HepG2 (cell line): ENCODE data around the gene USP30. TPM values are rescaled to one million over a fixed set of nuclear protein-coding genes. Genes with fewer than 3 reads are reported as not detected.
A peak's percentile ranks its signal among the peaks of the same experiment; 100 is the strongest.

Experiments used
- ATF7-NPFF ChIP-seq: sonication (generic); formaldehyde crosslinking; IDR thresholded peaks from 2 replicates; pipeline ENCODE4 v1.8.1; 2023; ENCODE audit warnings: mild to moderate bottlenecking, low read depth, missing genetic modification reagents, moderate library complexity
- BCLAF1 ChIP-seq: fragments of 450-650 bp; IDR thresholded peaks from 2 replicates; pipeline ENCODE4 v1.6.1; 2017; ENCODE audit warnings: mild to moderate bottlenecking
- CHD2 ChIP-seq: IDR thresholded peaks from 2 replicates; pipeline ENCODE4 v1.6.1; 2011; ENCODE audit warnings: low read depth, low read length, improper control_type of control experiment
- DNMT3B ChIP-seq: conservative IDR thresholded peaks from 2 replicates; pipeline ENCODE4 v1.6.1; 2016; ENCODE audit warnings: missing biosample characterization, control low read depth
- KDM5B ChIP-seq: sonication (generic); formaldehyde crosslinking; IDR thresholded peaks from 2 replicates; pipeline ENCODE4 v1.4.0; 2020; ENCODE audit warnings: missing genetic modification reagents, mild to moderate bottlenecking, borderline replicate concordance
- KLF16 ChIP-seq, 2 experiments: sonication (generic) in 1 of 2; formaldehyde crosslinking in 1 of 2; IDR thresholded peaks; 2 replicates each; pipeline versions ENCODE4 v1.6.1 to v1.8.0; 2016 to 2023; ENCODE audit warnings: missing genetic modification reagents in 2 of 2, missing compliant biosample characterization in 1 of 2
- MED1 ChIP-seq: sonication (generic); formaldehyde crosslinking; IDR thresholded peaks from 2 replicates; pipeline ENCODE4 v1.4.0; 2020; ENCODE audit warnings: missing genetic modification reagents
- MXD3 ChIP-seq: IDR thresholded peaks from 2 replicates; pipeline ENCODE4 v1.6.1; 2016; ENCODE audit warnings: mild to moderate bottlenecking, missing biosample characterization, missing genetic modification reagents
- NFE2L1 ChIP-seq: sonication (generic); formaldehyde crosslinking; IDR thresholded peaks from 2 replicates; pipeline ENCODE4 v1.4.0; 2020; ENCODE audit warnings: missing genetic modification reagents, mild to moderate bottlenecking, borderline replicate concordance
- PHF20 ChIP-seq: sonication (generic); formaldehyde crosslinking; IDR thresholded peaks from 2 replicates; pipeline ENCODE4 v1.5.0; 2020; ENCODE audit warnings: mild to moderate bottlenecking, missing genetic modification reagents
- POGK ChIP-seq: sonication (generic); formaldehyde crosslinking; conservative IDR thresholded peaks from 2 replicates; pipeline ENCODE4 v1.8.0; 2022; ENCODE audit warnings: mild to moderate bottlenecking, moderate library complexity, missing genetic modification reagents
- TAF1 ChIP-seq: sonication (generic); formaldehyde crosslinking; IDR thresholded peaks from 2 replicates; pipeline ENCODE4 v1.4.0; 2020; ENCODE audit warnings: missing genetic modification reagents
- YY1 ChIP-seq: IDR thresholded peaks from 2 replicates; pipeline ENCODE4 v1.6.1; 2011; ENCODE audit warnings: low read length, low read depth, moderate library complexity, mild to moderate bottlenecking; ENCODE audit not compliant: insufficient read depth, insufficient replicate concordance
- ZBTB25 ChIP-seq: IDR thresholded peaks from 2 replicates; pipeline ENCODE4 v1.6.1; 2018; ENCODE audit warnings: missing genetic modification reagents
- ZBTB44 ChIP-seq: sonication (generic); formaldehyde crosslinking; IDR thresholded peaks from 2 replicates; pipeline ENCODE4 v1.4.0; 2020; ENCODE audit warnings: missing genetic modification reagents
- ZFP91 ChIP-seq: sonication (generic); formaldehyde crosslinking; IDR thresholded peaks from 2 replicates; pipeline ENCODE4 v1.9.0; 2022; ENCODE audit warnings: missing genetic modification reagents, mild to moderate bottlenecking, borderline replicate concordance
- ZNF263 ChIP-seq: sonication (generic); formaldehyde crosslinking; IDR thresholded peaks from 2 replicates; pipeline ENCODE4 v1.4.0; 2020; ENCODE audit warnings: missing genetic modification reagents
- ZNF501 ChIP-seq: sonication (generic); formaldehyde crosslinking; IDR thresholded peaks from 2 replicates; pipeline ENCODE4 v1.5.1; 2020; ENCODE audit warnings: mild to moderate bottlenecking, moderate library complexity, missing genetic modification reagents
- polyA plus RNA-seq, 8 experiments: library from polyadenylated mRNA; depleted of rRNA in 3 of 8; stranded (reverse) in 7 of 8; unstranded in 1 of 8; fragments of >200 nt; fragmentation: Illumina TruSeq in 4 of 8; extraction: Trizol in 4 of 8; gene quantifications; 2 replicates each; pipeline versions ENCODE4 v1.2.1 to v1.2.3, GENCODE V29; 2011 to 2016; ENCODE audit warnings: low read depth in 4 of 8, missing spikeins in 1 of 8, mixed read lengths in 1 of 8; ENCODE audit not compliant: insufficient read depth in 1 of 8
- total RNA-seq, 5 experiments: library from RNA; depleted of rRNA; stranded (reverse); fragments of >200 nt; fragmentation: Illumina TruSeq; extraction: Trizol; gene quantifications; 2 replicates each; pipeline ENCODE4 v1.2.3, GENCODE V29; 2016; ENCODE audit warnings: low read depth in 1 of 5

Gene USP30
- total and polyA plus RNA-seq, 2 of the 13 experiments (the other 11 are each of a cell fraction or from before 2014, with no cell fraction given) = 11.2 to 20.8 TPM

- peak; percentile 94; the same call in 1 of the 2 replicates for TF ChIP-seq ZFP91 (CRISPR knock-in tag)
- peak; percentile 67 for TF ChIP-seq CHD2
- peak in 1 of 2 experiments; percentile 98; a peak in 2 of 4 replicates for TF ChIP-seq KLF16 (CRISPR knock-in tag; IDR thresholded peaks at IDR 0.05)
- TF ChIP-seq KDM5B (CRISPR knock-in tag) = peak; percentile 74; the same call in 1 of the 2 replicates
- TF ChIP-seq YY1 = peak; percentile 80
- TF ChIP-seq PHF20 (CRISPR knock-in tag) = peak; percentile 98
- TF ChIP-seq BCLAF1 = no peak
- peak; percentile 88 for TF ChIP-seq POGK (CRISPR knock-in tag)
- TF ChIP-seq TAF1 (CRISPR knock-in tag) = peak; percentile 77
- TF ChIP-seq DNMT3B = no peak
- TF ChIP-seq ZNF263 (CRISPR knock-in tag) = peak; percentile 60; the same call in 1 of the 2 replicates
- no peak for TF ChIP-seq MXD3
- peak; percentile 89 for TF ChIP-seq ZNF501 (CRISPR knock-in tag)
- TF ChIP-seq MED1 (CRISPR knock-in tag) = peak; percentile 85
- TF ChIP-seq ATF7-NPFF (CRISPR knock-in tag) = peak; percentile 74; the same call in 1 of the 2 replicates
- peak; percentile 38; the same call in 1 of the 2 replicates for TF ChIP-seq ZBTB44 (CRISPR knock-in tag)
- peak; percentile 98 for TF ChIP-seq ZBTB25 (CRISPR knock-in tag)
- TF ChIP-seq NFE2L1 (CRISPR knock-in tag) = no peak
These were observed at the start of gene USP30 (continued) for GRCh38 chr12:109052414-109053323.
